ENCODE results near the gene DLG2.

Gene DLG2

DNA sequence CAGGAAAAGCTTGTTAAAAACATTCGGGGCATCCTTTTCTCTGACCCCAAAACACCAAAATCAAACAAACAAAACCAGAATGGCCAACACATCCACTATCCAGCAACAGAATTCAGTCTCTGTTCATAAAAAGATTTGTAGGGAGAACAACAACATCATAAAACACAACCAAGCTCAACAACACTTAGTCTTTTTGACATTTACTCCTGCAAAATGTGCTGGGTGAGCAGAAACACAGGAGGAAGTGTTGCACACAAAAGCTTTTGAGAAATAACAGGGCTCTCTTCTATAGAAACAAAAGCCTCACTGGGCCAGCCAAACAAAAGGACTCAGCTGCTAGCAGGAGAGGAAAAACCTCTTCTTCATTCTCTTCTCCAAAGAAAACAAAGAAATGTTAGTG is 1604.9 kb downstream of the DLG2 start:
- no peak overlapping the region for H3K27ac ChIP-seq
- TF ChIP-seq, protein P1, sequence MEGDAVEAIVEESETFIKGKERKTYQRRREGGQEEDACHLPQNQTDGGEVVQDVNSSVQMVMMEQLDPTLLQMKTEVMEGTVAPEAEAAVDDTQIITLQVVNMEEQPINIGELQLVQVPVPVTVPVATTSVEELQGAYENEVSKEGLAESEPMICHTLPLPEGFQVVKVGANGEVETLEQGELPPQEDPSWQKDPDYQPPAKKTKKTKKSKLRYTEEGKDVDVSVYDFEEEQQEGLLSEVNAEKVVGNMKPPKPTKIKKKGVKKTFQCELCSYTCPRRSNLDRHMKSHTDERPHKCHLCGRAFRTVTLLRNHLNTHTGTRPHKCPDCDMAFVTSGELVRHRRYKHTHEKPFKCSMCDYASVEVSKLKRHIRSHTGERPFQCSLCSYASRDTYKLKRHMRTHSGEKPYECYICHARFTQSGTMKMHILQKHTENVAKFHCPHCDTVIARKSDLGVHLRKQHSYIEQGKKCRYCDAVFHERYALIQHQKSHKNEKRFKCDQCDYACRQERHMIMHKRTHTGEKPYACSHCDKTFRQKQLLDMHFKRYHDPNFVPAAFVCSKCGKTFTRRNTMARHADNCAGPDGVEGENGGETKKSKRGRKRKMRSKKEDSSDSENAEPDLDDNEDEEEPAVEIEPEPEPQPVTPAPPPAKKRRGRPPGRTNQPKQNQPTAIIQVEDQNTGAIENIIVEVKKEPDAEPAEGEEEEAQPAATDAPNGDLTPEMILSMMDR (IDR thresholded peaks at IDR 0.05): no peak
- no peak for TF ChIP-seq ZFX (IDR thresholded peaks at IDR 0.05; ENCODE audit: borderline replicate concordance)

DNA sequence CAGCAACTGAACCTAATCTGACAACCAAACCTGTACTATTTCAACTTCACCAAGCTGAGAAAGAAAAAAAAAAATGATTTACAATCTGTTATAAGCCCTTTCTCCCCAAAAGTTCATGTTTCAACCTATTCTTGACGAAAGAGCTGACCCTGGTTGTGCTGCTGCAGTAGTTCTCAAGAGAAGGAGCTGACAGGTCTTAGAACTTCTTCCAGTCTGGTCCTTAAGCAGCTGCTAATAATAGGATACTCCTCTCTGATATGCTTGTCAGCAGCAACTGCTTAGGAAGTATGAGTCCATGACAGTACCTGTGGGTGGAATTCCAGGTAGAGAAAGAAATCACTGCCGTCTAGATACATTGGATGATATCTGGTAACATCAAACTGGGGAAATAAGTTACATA is 1605.9 kb downstream of the DLG2 start:
- H3K27ac ChIP-seq: no peak overlapping the region
- TF ChIP-seq ZFX (IDR thresholded peaks at IDR 0.05; ENCODE audit: borderline replicate concordance): no peak
- TF ChIP-seq, protein P1 (IDR thresholded peaks at IDR 0.05): no peak

DNA sequence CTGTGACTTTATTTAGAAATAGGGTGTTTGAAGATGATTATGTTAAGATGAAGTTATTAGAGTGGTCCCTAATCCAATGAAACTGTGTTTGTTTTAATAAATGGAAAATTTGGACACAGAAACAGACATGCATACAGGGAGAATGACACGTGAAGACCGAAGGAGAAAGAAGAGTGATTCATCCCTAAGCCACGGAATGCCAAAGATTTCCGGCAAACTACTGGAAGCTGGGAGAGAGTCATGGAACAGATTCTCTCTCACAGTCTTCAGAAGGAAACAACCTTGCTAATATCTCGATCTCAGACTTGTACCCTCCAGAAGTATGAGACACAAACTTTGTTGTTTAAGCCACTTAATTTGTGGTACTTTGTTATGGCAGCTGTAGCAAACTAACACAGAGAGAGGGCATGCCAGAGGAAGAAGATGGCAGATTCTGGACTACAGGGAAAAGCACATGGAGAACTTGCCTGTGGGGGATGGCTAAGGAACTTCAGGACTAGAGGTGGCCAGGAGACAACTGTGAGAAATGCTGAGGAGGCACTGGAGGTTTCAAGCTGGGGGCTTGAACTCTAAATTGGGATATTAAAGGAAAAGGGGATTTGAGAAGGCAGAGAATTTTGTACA is 1607.5 kb downstream of the DLG2 start:
- TF ChIP-seq ZFX (IDR thresholded peaks at IDR 0.05; ENCODE audit: borderline replicate concordance): no peak
- TF ChIP-seq, protein P1 (IDR thresholded peaks at IDR 0.05): no peak

DNA sequence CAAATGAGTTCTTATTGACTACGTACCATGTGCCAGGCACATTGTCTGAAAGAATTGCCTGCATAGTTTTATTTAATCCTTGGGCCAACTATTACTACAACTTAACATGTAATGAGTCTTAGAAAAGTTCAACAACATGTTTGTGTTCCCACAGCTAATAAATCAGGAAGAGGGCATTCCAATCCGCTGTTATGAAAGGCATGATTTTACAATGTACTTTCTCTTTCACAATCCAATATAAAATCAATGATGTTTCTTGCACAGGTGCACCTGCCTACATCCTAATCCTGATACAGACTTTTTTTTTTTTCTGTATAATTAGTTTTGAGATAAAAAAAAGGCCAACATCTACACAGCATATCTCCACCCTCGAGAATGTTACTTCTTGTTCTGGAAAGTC is 1612.6 kb downstream of the DLG2 start:
- no peak for TF ChIP-seq ZFX (IDR thresholded peaks at IDR 0.05; ENCODE audit: borderline replicate concordance)
- TF ChIP-seq, protein P1 (IDR thresholded peaks at IDR 0.05): no peak
- no peak overlapping the region for H3K27ac ChIP-seq

More for the DNA sequence above, 1607.5 kb downstream of the DLG2 start:
- no peak overlapping the region for H3K27ac ChIP-seq

DNA sequence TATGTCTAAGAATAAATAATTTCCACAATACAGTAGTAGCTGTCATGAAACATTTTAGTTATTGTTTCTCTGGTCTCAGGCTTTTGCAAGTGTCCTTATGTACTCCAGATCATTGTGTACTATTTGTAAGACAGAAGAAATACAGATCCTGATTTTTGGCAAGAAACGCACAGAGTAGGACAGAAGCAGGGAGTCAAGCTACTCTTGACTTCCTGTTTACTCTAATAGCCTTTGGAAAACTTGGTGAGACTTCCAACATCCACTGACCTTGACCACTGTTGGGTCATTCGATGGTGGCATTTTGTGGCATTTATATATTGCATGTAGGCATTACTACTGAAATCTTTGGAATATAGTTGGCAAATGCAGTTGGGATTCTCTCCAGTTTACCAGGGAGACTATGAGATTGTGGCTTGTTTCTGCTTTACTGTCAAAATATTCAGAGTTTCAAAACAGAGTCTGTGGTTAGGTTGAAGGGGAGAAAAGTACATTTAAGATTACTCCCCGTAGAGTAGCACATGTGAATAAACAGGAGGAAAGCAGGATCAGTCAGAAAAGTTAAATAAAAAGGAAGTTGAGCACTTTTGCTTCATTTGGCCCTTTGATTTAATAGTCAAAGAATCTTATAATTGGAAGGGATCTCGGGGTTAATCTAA is 1614.8 kb downstream of the DLG2 start:
- no peak for TF ChIP-seq ZFX (IDR thresholded peaks at IDR 0.05; ENCODE audit: borderline replicate concordance)
- TF ChIP-seq, protein P1 (IDR thresholded peaks at IDR 0.05): no peak
- no peak overlapping the region for H3K27ac ChIP-seq

DNA sequence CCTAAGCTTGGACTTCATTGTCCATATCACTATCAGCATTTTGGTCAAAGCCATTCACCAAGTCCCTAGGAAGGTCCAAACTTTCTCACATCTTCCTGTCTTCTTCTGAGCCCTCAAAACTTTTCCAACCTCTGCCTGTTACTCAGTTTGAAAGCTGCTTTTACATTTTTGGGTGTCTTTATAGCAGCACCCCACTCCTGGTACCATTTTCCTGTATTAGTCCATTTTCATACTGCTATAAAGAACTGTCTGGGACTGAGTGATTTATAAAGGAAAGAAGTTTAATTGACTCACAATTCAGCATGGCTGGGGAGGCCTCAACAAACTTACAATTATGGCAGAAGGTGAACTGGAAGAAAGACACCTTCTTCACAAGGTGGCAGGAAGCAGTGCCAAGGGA is 1624.0 kb downstream of the DLG2 start:
- TF ChIP-seq, protein P1 (IDR thresholded peaks at IDR 0.05): no peak
- no peak for TF ChIP-seq ZFX (IDR thresholded peaks at IDR 0.05; ENCODE audit: borderline replicate concordance)
- no peak overlapping the region for H3K27ac ChIP-seq

DNA sequence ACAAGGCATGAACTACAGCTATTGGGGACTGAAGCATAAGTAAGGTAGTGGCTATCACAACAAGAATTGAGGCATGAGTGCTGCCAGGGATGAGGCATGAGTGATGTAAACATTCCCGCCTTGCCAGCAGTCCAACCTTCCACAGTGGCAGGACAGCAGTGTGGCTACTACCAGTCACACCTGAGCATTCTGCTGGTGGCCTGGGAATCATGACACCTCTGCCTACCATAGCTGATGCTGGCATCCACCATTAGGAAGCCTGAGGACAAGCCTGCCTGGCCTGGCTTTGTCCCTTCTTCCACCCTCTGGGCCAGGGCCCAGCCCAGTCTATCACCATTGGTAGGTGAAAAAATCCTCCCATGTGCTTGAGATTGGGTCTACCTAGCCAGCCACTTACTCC is 1628.2 kb downstream of the DLG2 start:
- TF ChIP-seq ZFX (IDR thresholded peaks at IDR 0.05; ENCODE audit: borderline replicate concordance): no peak
- TF ChIP-seq, protein P1 (IDR thresholded peaks at IDR 0.05): no peak
- no peak overlapping the region for H3K27ac ChIP-seq

Measured in 22Rv1 (cell line).